GM19455 (cell line): Measurements from ENCODE around the gene CD1C.
"Not testable (repeated sequence)": the region's sequence is repeated elsewhere in the genome, so short reads cannot be mapped to it uniquely, and the experiment has no call there.

Source experiments
- ATAC-seq: cut with Tn5 transposase; IDR thresholded peaks from one replicate; pipeline ENCODE4 v1.9.1; 2021; ENCODE audit not compliant: unreplicated experiment

CD1C gene

DNA sequence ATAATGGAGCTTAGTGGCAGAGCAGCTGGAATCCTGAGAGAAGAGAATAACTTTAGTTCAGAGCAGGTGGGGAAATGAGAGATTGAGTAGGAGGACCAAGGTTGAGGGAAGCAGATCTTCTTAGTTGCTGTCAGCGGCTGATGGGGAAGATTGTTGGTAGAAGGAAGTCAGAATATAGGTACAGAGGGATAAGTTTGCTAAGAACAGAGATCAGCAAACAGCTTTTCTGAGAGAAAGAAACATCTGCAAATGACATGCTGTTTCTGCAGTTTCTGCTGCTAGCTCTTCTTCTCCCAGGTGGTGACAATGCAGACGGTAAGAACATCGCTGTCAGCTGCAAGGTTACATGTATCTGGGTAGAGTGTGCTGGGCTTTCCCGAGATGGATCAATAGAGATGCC lies at the start of gene CD1C:
TSS of gene CD1C (plus strand) at position 113 of the 400 bp plus-strand sequence. CDS start at position 255, 142 bp downstream.
- ATAC-seq = no peak

- ATAC-seq = no peak
These were observed 43.1 kb upstream of the CD1C start for GRCh38 chr1:158246650-158247049.

- ATAC-seq = no peak
These were observed 41.6 kb upstream of the CD1C start for GRCh38 chr1:158248118-158248517.

DNA sequence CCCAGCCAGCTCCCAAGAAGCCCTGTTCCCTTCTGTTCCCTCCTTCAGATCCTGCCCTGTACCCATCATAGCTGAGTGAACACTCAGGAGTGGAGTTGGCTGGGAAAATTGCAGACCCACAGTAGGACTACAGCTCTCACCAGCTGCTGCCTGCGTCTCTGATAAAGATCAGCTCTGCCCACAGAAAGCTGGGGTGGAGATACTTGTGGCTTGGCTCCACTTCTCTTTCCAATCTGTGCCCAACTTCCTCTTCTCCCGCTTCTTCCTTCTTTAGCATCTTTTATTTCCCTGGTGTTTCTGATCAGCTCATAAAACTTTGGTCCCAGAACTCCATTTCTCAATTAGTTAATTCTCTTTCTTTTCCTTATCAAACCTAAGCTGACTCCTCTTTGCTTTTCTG lies 41.0 kb upstream of the CD1C start:
- no peak for ATAC-seq

DNA sequence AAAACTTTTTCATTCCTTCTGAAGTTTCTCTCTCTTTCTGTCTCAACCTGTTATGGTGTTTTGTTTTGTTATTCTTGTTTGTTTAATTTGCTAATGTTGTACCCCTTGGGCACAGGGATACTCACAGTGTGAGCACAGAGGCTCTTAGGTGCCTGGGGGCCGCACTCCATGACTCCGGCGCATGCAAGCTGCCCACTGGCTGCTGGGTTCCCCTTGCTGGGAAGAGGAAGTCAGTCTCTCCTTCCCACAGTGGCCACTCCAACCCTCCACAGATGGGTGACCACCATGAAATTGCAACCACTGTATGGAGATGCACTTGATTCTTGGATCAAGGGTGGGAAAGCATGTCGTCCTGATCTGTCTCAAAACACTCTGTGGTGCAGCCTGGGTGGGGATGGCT lies 40.1 kb upstream of the CD1C start:
- no peak for ATAC-seq

GRCh38 chr1:158251163-158251562 lies 38.6 kb upstream of the CD1C start:
- no peak for ATAC-seq

- ATAC-seq = no peak
These were observed 34.1 kb upstream of the CD1C start for GRCh38 chr1:158255656-158256055.

- ATAC-seq = not testable (repeated sequence)
These were observed 33.0 kb upstream of the CD1C start for GRCh38 chr1:158256747-158257146.

GRCh38 chr1:158257888-158258287 lies 31.8 kb upstream of the CD1C start:
- no peak for ATAC-seq

- no peak for ATAC-seq
These were observed 30.6 kb upstream of the CD1C start for GRCh38 chr1:158259117-158259516.

- no peak for ATAC-seq
These were observed 17.0 kb upstream of the CD1C start for GRCh38 chr1:158272681-158273080.

GRCh38 chr1:158274797-158275196 lies 14.9 kb upstream of the CD1C start:
- no peak for ATAC-seq

- ATAC-seq = not testable (repeated sequence)
These were observed 7.3 kb upstream of the CD1C start for GRCh38 chr1:158282421-158282820.

DNA sequence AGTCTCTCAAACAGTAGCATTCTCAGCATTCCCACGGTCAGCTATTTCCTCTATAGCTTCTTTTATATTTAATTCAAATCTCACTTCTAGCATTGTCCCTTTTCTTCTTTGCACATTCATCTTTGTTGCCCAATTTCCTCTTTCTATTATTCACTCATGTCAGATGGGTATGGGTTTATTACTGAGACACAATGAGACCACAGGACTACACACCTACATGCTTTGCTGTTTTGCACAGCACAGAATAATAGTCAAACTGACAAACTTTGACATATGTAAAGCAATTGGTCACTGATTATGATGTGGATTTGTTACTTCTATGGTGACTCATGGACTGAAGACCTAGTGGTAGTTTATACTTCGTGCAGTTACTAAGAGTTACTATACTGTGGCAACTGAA lies 5.8 kb upstream of the CD1C start:
- peak; percentile 35 for ATAC-seq

DNA sequence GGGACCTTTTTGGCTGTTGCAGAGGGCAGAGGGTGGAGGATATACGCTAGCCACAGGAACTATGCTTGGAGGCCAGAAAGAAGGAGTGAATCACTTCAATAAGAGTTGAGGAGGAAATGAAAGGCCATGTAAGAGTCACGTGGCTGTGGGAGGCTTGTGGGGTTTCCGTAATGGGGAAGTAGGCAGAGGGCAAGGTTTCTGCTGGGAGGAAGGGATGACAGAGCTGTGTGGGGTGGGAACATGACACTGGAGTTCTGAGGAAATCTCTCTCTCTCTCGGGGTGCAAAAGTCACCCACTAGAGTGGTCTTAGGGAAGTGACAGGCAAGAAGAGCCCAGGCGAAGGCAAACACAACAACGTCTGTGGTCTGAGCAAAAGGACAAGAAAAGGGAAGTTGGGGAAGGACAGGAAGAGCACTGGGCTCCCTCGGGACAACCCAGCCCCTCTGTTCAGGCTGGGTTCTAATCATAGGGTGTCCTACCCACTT lies 3.9 kb upstream of the CD1C start:
- ATAC-seq = peak; percentile 73

- ATAC-seq = no peak
These were observed 3.2 kb upstream of the CD1C start for GRCh38 chr1:158286487-158286886.

GRCh38 chr1:158286941-158287346 lies 2.8 kb upstream of the CD1C start:
- no peak for ATAC-seq

DNA sequence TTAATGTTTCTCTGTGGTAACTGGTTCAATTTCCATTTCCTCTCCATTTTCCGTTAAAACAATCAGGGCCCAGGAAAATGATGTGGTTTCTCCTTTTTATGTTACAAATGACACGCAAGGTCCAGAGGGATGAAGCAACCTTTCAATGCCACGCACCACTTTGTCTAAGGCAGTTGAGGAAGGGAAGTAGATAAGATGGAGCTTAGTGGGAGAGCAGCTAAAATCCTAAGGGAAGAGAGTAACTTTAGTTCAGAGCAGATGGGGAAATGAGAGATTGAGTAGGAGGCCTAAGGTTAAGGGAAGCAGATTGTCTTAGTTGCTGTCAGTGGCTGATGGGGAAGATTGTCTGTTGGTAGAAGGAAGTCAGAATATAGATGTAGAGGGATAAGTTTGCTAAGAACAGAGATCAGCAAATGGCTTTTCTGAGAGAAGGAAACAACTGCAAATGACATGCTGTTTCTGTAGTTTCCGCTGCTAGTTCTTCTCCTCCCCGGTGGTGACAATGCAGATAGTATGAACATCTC lies 660 bp downstream of the CD1C start:
- no peak for ATAC-seq

- ATAC-seq = no peak
These were observed 6.1 kb downstream of the CD1C start for GRCh38 chr1:158295791-158296190.

DNA sequence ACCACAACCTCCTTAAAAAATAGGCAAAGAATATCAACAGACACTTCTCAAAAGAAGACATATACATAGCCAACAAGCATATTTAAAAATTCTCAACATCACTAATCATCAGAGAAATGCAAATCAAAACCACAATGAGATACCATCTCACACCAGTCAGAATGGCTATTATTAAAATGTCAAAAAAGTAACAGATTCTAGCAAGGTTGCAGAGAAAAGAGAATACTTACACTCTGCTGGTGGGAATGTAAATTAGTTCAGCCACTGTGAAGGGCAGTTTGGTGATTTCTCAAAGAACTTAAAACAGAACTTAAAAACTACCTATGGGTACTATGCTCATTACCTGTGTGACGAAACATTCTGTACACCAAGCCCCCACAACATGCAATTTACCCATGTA lies 20.9 kb downstream of the CD1C start:
- ATAC-seq = peak; percentile 48

DNA sequence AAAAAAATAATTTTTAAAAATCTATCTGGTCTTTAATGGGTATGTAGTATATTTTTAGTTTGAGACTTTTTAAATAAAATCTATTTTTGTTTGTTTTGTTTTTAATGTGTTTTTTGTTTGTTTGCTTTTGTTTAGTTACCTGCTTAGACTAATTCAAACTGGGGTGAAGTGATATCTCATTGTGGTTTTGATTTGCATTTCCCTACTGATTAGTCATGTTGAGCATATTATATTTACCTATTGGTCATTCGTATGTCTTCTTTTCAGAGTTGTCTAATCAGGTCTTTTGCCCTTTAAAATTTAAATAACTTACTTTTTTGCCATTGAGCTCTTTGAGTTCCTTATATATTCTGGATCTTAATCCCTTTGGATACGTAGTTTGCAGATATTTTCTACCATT lies 21.3 kb downstream of the CD1C start:
- ATAC-seq = peak; percentile 50

GRCh38 chr1:158323866-158324265 lies 34.1 kb downstream of the CD1C start:
- no peak for ATAC-seq

DNA sequence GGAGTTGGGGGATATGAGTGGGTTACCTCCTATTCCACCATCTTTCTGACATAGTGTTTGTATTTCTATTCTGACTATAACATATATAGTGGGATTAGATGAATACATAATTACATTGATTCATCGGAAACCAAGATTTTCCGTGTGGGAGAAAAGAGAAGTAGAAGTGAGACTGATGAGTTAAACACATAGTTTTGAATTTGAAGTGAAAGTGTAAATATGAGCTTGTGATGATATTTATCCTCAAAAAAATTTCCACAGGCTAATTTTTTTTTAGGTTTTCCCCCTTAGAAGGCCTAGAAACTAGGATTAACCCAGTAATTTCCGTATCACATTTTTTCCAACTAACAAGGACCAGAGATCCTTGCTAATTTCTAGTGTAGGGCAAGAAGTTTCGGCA lies 34.7 kb downstream of the CD1C start:
- no peak for ATAC-seq
